LNCAP (cell line): ENCODE results near the gene EVI2B.

ENCODE experiments used
- TF ChIP-seq, protein P1 (sequence below): fragments of 450-650 bp; IDR thresholded peaks from 2 replicates; pipeline ENCODE4 v1.5.1; 2017; ENCODE audit warnings: mild to moderate bottlenecking

Gene EVI2B

DNA sequence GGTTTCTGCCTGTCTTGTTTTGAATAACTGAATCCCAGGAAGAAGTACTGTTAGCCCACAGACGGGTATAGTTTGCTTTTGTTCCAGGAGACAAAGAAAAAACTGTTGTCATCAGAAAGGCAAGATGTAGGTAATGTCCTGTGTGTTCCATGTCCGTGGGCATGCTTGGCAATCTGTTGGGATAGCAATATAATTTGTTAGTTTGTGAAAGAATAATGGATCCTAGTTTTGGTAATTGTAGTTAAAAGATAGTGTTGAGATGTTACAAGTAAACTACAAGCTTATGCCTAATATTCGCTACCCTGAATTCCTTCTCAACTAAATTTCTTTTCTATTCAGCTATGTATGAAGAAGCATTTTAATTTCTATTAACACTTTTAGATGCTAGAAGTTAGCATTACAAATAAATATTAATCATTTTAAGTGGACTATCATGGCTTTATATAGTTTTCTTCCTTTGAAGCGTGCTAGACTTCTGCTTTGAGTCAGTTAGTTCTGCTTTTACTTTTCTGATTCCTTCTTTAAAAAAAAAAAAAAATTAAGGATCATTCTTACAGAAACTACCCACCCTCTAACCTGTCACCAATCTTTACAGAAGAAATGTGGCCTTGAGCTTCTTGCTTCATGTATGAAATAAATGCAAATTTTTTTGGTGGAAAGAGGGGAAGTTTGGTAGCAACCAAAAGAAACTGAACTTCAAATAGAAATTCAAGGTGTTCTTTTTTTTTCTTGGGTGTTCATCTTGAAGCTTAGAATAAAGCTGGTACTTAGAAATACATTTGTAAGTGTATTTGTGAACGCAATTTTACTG lies 5.2 kb upstream of the EVI2B start:
- TF ChIP-seq, protein P1, sequence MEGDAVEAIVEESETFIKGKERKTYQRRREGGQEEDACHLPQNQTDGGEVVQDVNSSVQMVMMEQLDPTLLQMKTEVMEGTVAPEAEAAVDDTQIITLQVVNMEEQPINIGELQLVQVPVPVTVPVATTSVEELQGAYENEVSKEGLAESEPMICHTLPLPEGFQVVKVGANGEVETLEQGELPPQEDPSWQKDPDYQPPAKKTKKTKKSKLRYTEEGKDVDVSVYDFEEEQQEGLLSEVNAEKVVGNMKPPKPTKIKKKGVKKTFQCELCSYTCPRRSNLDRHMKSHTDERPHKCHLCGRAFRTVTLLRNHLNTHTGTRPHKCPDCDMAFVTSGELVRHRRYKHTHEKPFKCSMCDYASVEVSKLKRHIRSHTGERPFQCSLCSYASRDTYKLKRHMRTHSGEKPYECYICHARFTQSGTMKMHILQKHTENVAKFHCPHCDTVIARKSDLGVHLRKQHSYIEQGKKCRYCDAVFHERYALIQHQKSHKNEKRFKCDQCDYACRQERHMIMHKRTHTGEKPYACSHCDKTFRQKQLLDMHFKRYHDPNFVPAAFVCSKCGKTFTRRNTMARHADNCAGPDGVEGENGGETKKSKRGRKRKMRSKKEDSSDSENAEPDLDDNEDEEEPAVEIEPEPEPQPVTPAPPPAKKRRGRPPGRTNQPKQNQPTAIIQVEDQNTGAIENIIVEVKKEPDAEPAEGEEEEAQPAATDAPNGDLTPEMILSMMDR, result no peak

DNA sequence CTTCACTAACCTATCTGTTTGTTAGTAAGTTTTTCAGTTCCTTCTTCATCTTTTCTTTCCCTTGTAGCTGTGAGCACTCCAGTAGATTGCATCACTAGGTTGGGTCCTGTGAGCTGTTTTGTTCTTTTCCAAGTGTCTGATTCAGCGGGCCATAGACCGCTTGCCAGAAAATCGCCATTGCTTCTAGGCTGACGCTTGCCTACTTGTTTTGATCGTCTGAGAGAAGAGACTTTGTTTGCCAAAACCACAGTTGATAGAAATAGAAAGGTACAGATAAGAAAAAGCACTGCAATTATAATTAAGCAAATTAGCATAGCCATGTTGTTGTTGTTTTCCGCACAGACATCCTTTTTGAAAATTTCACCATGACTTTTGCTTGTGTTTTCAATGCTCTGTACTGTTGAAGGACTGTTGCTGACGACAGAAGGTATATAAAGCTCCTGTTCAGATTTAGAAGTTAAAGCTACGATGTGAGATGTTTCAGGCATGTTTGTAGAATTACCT lies 4.5 kb upstream of the EVI2B start:
- TF ChIP-seq, protein P1, result no peak

DNA sequence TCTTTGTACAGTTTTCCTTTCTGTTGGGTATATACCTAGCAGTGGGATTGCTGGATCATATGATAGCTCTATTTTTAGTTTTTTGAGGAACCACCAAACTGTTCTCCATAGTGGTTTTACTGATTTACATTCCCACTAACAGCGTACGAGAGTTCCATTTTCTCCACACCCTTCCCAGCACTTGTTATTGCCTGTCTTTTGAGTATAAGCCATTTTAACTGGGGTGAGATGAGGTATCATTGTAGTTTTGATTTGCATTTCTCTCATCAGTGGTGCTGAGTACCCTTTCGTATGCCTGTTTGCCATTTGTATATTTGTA lies 887 bp upstream of the EVI2B start:
- TF ChIP-seq, protein P1, result no peak

DNA sequence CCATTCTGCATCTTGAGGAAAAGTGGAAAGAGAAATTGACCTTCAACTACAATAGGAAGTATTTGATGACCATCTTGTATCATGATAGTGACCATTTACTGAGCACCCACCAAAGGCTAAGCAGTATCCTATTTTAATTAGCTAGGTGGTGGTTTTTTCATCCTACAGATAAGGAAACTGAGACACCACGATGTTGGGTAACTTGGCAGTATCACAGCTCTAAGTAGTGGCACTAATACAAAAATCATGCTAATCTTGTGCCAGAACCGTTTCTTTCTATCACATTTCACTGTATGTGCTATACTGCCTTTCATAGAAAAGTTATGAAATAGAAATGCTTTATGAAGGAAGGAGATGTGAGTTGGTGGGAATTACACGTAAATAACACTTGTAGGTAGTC lies 2.3 kb downstream of the EVI2B start:
- TF ChIP-seq, protein P1, result no peak

DNA sequence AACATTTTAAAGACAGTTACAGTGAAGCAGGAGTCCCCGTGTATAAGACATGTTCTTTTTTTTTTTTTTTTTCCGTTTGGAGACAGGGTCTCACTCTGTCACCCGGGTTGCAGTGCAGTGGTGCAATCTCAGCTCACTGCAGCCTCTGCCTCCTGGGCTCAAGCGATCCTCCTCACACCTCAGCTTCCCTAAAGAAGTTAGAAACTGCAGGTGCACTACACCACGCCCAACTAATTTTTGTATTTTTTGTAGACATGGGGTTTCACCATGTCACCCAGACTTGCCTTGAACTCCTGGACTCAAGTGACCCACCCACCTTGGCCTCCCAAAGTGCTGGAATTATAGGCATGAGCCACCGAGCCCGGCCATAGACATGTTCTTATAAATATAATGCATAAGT lies 3.0 kb downstream of the EVI2B start:
- TF ChIP-seq, protein P1, result no peak

DNA sequence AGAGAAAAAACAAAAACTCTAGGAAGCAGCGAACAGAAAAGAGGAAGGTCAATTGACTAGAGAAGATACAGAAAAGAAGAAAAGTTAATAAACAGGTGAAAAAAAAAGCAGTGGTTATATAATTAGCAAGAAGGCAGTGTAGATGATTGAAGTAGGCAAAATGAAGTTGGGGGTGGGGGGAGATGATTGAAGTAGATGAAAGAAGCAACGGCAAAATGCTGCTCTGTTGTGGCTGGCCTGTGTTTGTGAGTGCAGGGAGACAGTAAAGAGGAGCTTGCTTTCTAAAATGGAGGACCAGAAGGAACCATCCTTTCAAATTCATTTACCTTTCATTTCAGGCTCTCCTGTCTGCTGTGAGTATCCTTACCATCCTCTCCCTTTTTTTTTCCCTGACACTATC lies 3.6 kb downstream of the EVI2B start:
- TF ChIP-seq, protein P1, result no peak

DNA sequence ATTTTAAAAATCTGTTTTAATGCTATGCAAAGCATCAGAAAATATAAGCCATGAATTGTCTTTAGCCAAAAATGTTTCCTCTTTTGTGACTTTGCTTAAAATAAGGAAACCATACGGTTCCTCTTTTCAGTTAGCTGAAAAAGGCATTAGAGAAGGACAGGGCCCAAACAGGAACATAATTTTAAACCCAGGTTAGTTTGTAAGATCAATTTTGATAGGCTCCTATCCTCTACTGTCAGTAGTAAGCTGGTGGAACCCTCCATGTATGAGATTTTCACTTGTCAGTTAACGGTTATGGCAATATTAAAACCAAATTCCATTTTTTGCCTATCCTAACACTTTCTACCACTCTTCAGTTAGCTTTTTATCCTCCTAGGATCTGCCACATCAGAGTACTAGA lies 4.3 kb downstream of the EVI2B start:
- TF ChIP-seq, protein P1, result no peak
